ENCODE measurements around the gene BAK1. TPM values are rescaled to one million over a fixed set of nuclear protein-coding genes. Genes with fewer than 3 reads are reported as not detected.

BAK1 gene
- polyA plus RNA-seq, 1 donor (not counting 4 experiments of a cell fraction or from before 2014, with no cell fraction given) = 61.1 TPM

GRCh38 chr6:33570806-33571636 lies 9.1 kb downstream of the BAK1 start:
- dilution Hi-C loops (cut with MboI; ENCODE audit: extremely low pct_ligation_motif_present, low sequenced_read_pairs) = no loop called here

GRCh38 chr6:33568826-33569570 lies 11.1 kb downstream of the BAK1 start:
- dilution Hi-C loops (cut with MboI; ENCODE audit: extremely low pct_ligation_motif_present, low sequenced_read_pairs) = no loop called here

More at GRCh38 chr6:33570806-33571636, 9.1 kb downstream of the BAK1 start:
- no peak for FAIRE-seq
- Histone ChIP-seq H3K9ac (ENCODE audit: control insufficient read depth, extremely low read depth, insufficient read depth, low read length) (peak overlapping the region; percentile 79), H3K27me3 (ENCODE audit: control insufficient read depth, extremely low read depth, insufficient read depth, low read length) (no peaks in the 10 kb centered on the region), H3K36me3 (ENCODE audit: control insufficient read depth in 2 of 2, extremely low read depth in 1 of 2, insufficient read depth in 2 of 2, low read length in 2 of 2) (peaks cover 30 to 33% of the 10 kb centered on the region in 2 experiments), H3K79me2 (ENCODE audit: control insufficient read depth, insufficient read depth, low read length) (peaks cover 17% of the 10 kb centered on the region), H3K9me3 (ENCODE audit: control insufficient read depth, low read depth, low read length) (no peaks in the 10 kb centered on the region), H3K27ac (ENCODE audit: control insufficient read depth, insufficient read depth, low read length) (peak overlapping the region; percentile 81), H3K4me1 (ENCODE audit: control insufficient read depth, extremely low read depth, insufficient read depth, low read length) (peaks cover 25% of the 10 kb centered on the region), H4K20me1 (ENCODE audit: control insufficient read depth, extremely low read depth, insufficient read depth, low read length) (no peaks in the 10 kb centered on the region), H2AFZ (ENCODE audit: control insufficient read depth, low read length) (peak overlapping the region; percentile 87), H3K4me2 (ENCODE audit: control insufficient read depth, extremely low read depth, insufficient read depth, low read depth, low read length) (peak overlapping the region; percentile 90), H3K4me3 (ENCODE audit: control insufficient read depth in 2 of 3, extremely low read depth in 1 of 3, insufficient read depth in 2 of 3, low read depth in 1 of 3, low read length in 3 of 3) (peak overlapping the region; percentile 22 to 76 (median 64)), H3K9me1 (ENCODE audit: control insufficient read depth, extremely low read depth, insufficient read depth, low read length) (no peaks in the 10 kb centered on the region)
- TF ChIP-seq CTCF (optimal IDR thresholded peaks at IDR 0.05 in 1 of 3, IDR thresholded peaks at IDR 0.05 in 1 of 3, conservative IDR thresholded peaks at IDR 0.05 in 1 of 3; ENCODE audit: extremely low read depth in 1 of 3, insufficient read depth in 2 of 3, low read length in 3 of 3) (no peak), EZH2 (IDR thresholded peaks at IDR 0.05; ENCODE audit: low read length) (no peak)
- DNase-seq (ENCODE audit: low read depth, low spot score) = no peak

More at GRCh38 chr6:33568826-33569570, 11.1 kb downstream of the BAK1 start:
- Histone ChIP-seq H3K4me2 (ENCODE audit: control insufficient read depth, extremely low read depth, insufficient read depth, low read depth, low read length) (no peak overlapping the region), H4K20me1 (ENCODE audit: control insufficient read depth, extremely low read depth, insufficient read depth, low read length) (no peaks in the 10 kb centered on the region), H3K27ac (ENCODE audit: control insufficient read depth, insufficient read depth, low read length) (no peak overlapping the region), H3K4me1 (ENCODE audit: control insufficient read depth, extremely low read depth, insufficient read depth, low read length) (peaks cover 25% of the 10 kb centered on the region), H3K27me3 (ENCODE audit: control insufficient read depth, extremely low read depth, insufficient read depth, low read length) (no peaks in the 10 kb centered on the region), H3K4me3 (ENCODE audit: control insufficient read depth in 2 of 3, extremely low read depth in 1 of 3, insufficient read depth in 2 of 3, low read depth in 1 of 3, low read length in 3 of 3) (no peak overlapping the region), H2AFZ (ENCODE audit: control insufficient read depth, low read length) (no peak overlapping the region), H3K79me2 (ENCODE audit: control insufficient read depth, insufficient read depth, low read length) (no peaks in the 10 kb centered on the region), H3K9me3 (ENCODE audit: control insufficient read depth, low read depth, low read length) (no peaks in the 10 kb centered on the region), H3K9ac (ENCODE audit: control insufficient read depth, extremely low read depth, insufficient read depth, low read length) (no peak overlapping the region), H3K9me1 (ENCODE audit: control insufficient read depth, extremely low read depth, insufficient read depth, low read length) (no peaks in the 10 kb centered on the region), H3K36me3 (ENCODE audit: control insufficient read depth in 2 of 2, extremely low read depth in 1 of 2, insufficient read depth in 2 of 2, low read length in 2 of 2) (peaks cover 13 to 15% of the 10 kb centered on the region in 2 experiments)
- DNase-seq (ENCODE audit: low read depth, low spot score) (no peak), FAIRE-seq (no peak)
- TF ChIP-seq EZH2 (IDR thresholded peaks at IDR 0.05; ENCODE audit: low read length) (no peak), CTCF (optimal IDR thresholded peaks at IDR 0.05 in 1 of 3, IDR thresholded peaks at IDR 0.05 in 1 of 3, conservative IDR thresholded peaks at IDR 0.05 in 1 of 3; ENCODE audit: extremely low read depth in 1 of 3, insufficient read depth in 2 of 3, low read length in 3 of 3) (no peak)

All from keratinocyte (primary cell).